Measurements from ENCODE around the gene HLA-DPB1. TPM values are rescaled to one million over a fixed set of nuclear protein-coding genes. Genes with fewer than 3 reads are reported as not detected.

The HLA-DPB1 gene
- polyA plus RNA-seq, 5 donors: 20.2 to 28.5 (median 25.6) TPM

GRCh38 chr6:33069021-33069738, 6.6 kb upstream of the HLA-DPB1 start:
- DNase-seq: no peak

- no peak for DNase-seq
Measured at GRCh38 chr6:33070909-33071308, 4.9 kb upstream of the HLA-DPB1 start.

- no peak for DNase-seq
Measured at GRCh38 chr6:33071569-33071968, 4.2 kb upstream of the HLA-DPB1 start.

GRCh38 chr6:33072508-33073100, 3.2 kb upstream of the HLA-DPB1 start:
- DNase-seq: no peak

- no peak for DNase-seq
Measured at GRCh38 chr6:33073431-33073871, 2.3 kb upstream of the HLA-DPB1 start, which contains the start of gene HLA-DPA1. Gene HLA-DPA1 (minus strand): TSS chr6:33073649.

GRCh38 chr6:33075208-33075567, 602 bp upstream of the HLA-DPB1 start:
- DNase-seq: no peak

GRCh38 chr6:33076406-33076934, 680 bp downstream of the HLA-DPB1 start:
- no peak for DNase-seq

GRCh38 chr6:33077908-33078307, 2.1 kb downstream of the HLA-DPB1 start:
- DNase-seq: no peak

- no peak for DNase-seq
Measured at GRCh38 chr6:33078442-33078841, 2.7 kb downstream of the HLA-DPB1 start.

GRCh38 chr6:33078919-33079521, 3.2 kb downstream of the HLA-DPB1 start:
- DNase-seq: no peak

- DNase-seq: no peak
Measured at GRCh38 chr6:33079580-33079979, 3.8 kb downstream of the HLA-DPB1 start.

GRCh38 chr6:33080127-33081089, 4.6 kb downstream of the HLA-DPB1 start:
- peak; percentile 45 to 55 for DNase-seq

GRCh38 chr6:33081098-33081824, 5.5 kb downstream of the HLA-DPB1 start:
- DNase-seq: no peak

- DNase-seq: no peak
Measured at GRCh38 chr6:33082702-33083101, 6.9 kb downstream of the HLA-DPB1 start.

GRCh38 chr6:33085627-33086026, 9.8 kb downstream of the HLA-DPB1 start:
- DNase-seq: no peak

GRCh38 chr6:33088258-33088930, 12.6 kb downstream of the HLA-DPB1 start:
- no peak for DNase-seq

- no peak for DNase-seq
Measured at GRCh38 chr6:33088931-33089620, 13.3 kb downstream of the HLA-DPB1 start.

GRCh38 chr6:33091957-33092356, 16.2 kb downstream of the HLA-DPB1 start:
- DNase-seq: no peak

GRCh38 chr6:33092385-33092784, 16.6 kb downstream of the HLA-DPB1 start:
- DNase-seq: no peak

GRCh38 chr6:33093855-33094254, 18.1 kb downstream of the HLA-DPB1 start:
- DNase-seq: no peak

Data from right lung (tissue), 5 donors.